Astrocyte of the hippocampus (primary cell): Measurements from ENCODE around the gene INTS1.

ENCODE experiments used
- DNase-seq: peaks from one replicate; pipeline ENCODE4 v3.0.0; 2011; ENCODE audit warnings: low read depth, low spot score

The INTS1 gene

DNA sequence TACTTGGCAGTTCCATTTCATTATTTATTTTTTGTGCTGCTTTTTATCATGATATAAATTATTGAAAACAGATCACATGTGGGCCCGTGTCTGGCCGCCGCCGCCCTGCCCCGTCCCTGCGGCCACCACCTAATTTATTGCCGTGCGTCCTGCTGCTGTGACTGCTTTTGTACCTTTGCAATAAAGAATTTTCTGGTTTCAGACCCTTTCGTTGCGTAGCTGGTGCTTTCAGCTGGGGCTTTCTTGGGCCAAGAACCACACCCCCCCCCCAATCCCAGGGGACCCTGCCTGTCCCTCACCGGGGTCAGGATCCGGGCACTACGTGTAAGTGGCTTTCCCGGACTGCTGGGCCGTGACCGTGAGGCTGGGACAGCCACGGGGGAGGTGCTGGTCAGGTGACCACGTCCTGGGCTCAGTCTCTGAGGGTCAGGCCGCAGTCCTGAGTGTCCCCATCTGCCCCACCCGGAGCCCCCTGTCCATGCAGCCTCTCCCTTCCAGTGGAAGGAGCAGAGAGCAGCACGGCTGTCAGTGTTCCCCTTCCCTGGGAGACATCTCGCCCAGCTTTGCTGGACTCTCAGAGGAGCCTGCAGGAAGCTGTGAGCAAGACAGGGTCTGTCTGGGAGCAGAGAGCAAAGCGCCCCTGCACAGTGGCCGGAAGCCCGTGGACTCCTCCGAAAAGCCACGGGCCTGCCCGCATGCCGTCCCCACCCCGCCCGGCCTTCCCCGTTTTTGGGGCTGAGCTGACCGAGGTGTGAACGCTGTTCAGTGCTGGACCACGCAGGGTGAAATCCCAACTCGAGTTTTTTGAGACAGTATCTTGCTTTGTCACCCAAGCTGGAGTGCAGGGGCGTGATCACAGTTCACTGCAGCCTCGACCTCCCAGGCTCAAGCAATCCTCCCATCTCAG lies 38.9 kb upstream of the INTS1 start:
- DNase-seq: no peak

- DNase-seq: no peak
Observed at GRCh38 chr7:1542329-1542728, 38.1 kb upstream of the INTS1 start.

- DNase-seq: no peak
Observed at GRCh38 chr7:1541431-1542162, 37.4 kb upstream of the INTS1 start.

- no peak for DNase-seq
Observed at GRCh38 chr7:1540776-1541271, 36.6 kb upstream of the INTS1 start.

DNA sequence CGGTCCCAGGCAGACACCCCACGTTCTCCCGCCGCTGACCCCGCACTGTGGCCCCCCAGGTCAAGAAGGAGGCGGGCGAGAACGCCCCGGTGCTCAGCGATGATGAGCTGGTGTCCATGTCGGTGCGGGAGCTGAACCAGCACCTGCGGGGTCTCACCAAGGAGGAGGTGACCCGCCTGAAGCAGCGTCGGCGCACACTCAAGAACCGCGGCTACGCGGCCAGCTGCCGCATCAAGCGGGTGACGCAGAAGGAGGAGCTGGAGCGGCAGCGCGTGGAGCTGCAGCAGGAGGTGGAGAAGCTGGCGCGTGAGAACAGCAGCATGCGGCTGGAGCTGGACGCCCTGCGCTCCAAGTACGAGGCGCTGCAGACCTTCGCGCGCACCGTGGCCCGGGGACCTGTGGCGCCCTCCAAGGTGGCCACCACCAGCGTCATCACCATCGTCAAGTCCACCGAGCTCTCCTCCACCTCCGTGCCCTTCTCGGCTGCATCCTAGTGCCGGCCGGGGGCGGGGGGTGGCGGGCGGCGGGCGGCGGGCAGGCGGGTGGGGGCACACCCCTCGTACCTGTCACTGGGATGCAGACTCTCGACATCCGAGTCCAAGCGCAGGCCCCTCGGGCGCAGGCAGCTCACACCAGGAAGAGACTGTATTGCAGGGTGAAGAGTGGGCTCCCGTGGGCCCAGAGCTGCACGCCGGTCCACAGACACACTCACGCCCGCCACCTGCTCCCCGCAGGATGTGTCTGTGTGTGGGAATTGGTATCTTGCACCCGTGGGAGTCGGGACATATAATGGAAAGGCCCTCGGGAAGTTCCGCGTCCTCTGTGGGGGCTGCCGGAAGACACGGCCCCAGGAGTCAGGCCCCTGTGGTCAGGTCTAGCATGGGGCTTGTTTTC lies 35.9 kb upstream of the INTS1 start:
- no peak for DNase-seq

- DNase-seq: peak; percentile 74
Observed at GRCh38 chr7:1539181-1539881, 35.1 kb upstream of the INTS1 start.

GRCh38 chr7:1538544-1539180 lies 34.5 kb upstream of the INTS1 start:
- no peak for DNase-seq

GRCh38 chr7:1537535-1538412 lies 33.6 kb upstream of the INTS1 start:
- DNase-seq: peak; percentile 99

GRCh38 chr7:1536743-1537534 lies 32.8 kb upstream of the INTS1 start:
- DNase-seq: peak; percentile 99

DNA sequence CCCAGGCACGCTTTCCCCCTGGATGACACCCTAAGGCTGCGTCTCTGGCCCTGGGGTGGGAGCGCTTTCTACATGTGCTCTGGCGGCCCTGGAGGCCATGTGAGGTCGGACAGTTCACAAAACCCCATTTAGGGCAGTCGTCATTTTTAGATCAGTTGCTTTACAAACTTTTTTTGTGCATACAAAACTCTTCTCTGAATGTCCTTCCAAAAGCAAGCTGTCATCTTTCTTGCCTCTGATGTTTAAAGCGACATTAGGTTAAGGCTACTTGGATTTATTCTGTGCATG lies 32.2 kb upstream of the INTS1 start:
- no peak for DNase-seq

- no peak for DNase-seq
Observed at GRCh38 chr7:1535701-1536454, 31.7 kb upstream of the INTS1 start.

DNA sequence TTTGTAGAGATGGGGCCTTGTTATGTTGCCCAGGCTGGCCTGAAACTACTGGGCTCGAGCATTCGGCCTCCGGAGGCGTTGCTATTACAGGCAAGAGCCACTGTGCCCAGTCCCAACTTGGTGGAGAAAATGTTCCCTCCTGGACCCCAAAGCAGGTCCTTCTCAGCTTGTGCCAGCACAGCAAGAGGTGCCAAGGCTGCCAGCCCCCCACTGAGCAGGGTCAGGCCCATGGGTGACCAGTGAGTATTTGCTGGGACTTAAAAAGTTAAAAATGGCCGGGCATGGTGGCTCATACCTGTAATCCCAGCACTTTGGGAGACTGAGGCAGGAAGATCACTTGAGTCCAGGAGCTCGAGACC lies 30.9 kb upstream of the INTS1 start:
- no peak for DNase-seq

DNA sequence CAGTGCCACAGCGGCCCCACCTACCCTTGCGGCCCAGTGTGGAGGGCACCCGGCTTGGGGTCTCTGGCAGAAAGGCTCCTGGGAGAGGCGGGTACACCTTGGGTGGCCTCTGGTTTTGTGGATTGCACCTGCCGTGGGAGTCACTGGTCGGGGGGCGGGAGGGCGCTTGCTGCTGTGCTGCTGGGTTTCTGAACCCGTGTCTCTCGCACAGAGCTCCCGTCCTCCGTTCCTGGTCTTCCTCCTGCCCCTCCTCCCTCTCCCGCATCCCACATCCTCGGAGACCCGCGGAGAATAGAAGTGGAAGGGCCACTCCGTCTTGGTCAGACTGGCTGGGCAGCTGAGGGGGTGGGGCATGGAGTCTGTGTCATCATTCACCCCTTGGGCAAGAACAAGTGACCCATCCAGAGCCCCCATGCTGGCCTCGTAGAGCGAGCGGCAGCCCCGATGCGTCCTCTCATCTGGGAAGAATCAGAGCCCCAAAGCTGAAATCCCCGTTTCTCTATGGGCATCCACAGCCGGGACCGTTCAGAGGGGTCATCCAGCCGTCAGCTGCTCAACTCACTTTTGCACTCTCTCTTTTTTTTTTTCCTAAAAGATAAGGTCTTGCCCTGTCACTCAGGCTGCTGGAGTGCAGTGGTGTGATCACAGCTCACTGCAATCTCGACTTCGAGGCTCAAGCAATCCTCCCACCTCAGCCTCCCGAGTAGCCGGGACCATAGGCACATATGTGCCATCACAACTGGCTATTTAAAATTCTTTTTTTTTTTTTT lies 30.3 kb upstream of the INTS1 start:
- no peak for DNase-seq

DNA sequence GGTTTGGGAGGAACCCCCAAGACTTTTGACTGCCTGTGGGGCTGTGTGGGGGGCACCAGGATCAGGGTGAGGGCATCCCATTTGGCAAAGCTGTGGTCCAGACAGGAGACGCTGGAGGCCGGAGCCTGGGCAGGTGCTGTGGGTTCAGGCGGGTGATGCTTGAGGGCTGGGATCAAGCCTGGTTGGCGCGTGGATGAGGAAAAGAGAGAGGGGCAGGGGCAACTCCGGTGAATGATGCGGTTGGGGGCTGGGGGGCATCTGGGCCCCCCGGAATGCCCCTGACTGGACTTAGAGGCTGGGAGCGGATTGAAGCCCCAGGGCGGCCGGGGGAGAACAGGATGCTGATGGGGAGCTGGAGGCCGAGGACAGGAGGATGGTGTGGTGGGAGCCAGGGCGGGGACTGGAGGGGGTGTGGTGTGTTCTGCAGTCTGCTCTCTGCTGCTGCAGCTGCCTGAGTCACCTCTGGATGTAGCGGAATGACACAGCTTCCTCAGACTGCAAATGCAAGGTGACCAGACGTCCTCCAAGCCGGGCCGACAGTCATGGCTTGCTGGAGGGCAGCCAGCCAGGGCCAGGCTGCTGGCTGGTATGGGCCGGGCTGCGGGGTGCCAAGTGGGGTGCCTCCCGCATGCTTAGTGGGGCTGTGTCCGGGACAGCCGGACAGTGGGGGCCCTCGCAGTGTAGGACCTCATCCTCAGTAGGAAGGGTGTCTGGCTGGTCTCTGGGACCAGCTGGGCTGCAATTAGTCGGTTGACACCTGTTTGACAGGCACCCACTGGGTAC lies 29.5 kb upstream of the INTS1 start:
- peak; percentile 85 for DNase-seq

DNA sequence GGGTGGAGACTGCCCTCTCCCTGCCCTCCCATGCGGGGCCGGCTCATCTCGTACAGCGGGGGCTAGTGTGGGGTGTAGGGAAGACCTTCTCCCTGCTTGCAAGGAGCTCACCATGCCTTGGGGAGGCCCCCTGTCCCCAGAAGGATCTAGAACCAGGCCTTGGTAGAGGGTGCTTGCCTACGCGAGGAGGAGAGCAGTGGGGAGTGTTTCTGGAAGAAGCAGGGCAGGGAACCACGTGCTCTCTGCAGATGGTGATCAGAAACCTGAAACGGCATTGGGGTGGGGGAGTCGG lies 29.0 kb upstream of the INTS1 start:
- DNase-seq: no peak

DNA sequence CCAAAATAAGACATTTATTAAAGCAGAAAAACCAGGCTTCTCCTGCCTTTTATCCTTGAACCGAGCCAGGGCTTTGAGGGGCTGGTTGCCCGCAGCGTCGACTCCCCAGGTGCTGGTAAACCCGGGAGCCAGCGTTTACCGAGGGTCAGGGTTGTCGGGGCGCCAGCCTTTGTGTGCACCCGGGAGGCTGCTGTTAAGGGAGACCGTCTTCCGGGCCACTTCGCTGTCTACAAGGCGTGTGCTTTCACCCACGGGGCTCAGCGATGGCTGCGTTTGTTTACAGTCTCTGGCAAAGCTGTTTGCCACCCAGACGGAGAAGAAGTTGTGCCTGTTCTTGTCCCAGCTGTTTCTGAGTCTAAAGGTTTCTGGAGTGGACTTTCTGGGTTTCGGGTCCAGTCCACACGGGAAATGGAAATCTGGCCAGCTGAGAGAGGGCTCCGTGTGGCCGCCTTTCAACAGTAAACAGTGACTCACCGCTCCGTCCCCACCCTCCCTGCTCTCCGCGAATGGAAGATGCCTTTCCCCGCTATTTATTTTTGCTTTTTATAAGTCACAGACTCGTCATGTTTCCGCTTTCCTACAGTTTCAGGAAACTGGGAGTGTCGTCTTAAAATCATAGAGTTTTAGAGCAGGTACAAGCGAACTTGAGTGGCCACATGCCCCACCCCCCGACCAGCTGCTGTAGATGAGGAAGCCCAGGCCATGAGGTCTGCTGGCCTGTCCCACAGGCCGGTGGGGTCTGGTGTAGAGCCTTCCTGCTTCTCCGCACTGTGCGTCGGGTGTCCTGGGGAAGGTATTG lies 28.5 kb upstream of the INTS1 start:
- peak; percentile 91 for DNase-seq
